WTC11 (cell line): Measurements from ENCODE around the gene PYGL.

Experiments
- CTCF ChIP-seq: fragments of 200-600 bp; IDR thresholded peaks from 2 replicates; pipeline ENCODE4 v1.8.0; 2022; ENCODE audit warnings: antibody characterized with exemption
- NR1H2 ChIP-seq: sonication (generic); formaldehyde crosslinking; IDR thresholded peaks from 2 replicates; pipeline ENCODE4 v1.9.0; 2021; ENCODE audit warnings: mild to moderate bottlenecking, moderate library complexity, missing genetic modification reagents
- SP1 ChIP-seq: sonication (generic); formaldehyde crosslinking; conservative IDR thresholded peaks from 2 replicates; pipeline ENCODE4 v1.8.1; 2022; ENCODE audit warnings: missing genetic modification reagents
- TEAD1 ChIP-seq: sonication (generic); formaldehyde crosslinking; IDR thresholded peaks from 2 replicates; pipeline ENCODE4 v1.8.0; 2022; ENCODE audit warnings: mild to moderate bottlenecking, missing genetic modification reagents
- ZBTB21 ChIP-seq: sonication (generic); formaldehyde crosslinking; IDR thresholded peaks from 2 replicates; pipeline ENCODE4 v1.8.1; 2023; ENCODE audit warnings: mild to moderate bottlenecking, missing genetic modification reagents, borderline replicate concordance
- ZMAT4 ChIP-seq: fragments of 250-450 bp; sonication (Bioruptor Pico); IDR thresholded peaks from 2 replicates; pipeline ENCODE4 v1.9.0; 2021; ENCODE audit warnings: mild to moderate bottlenecking
- ZNF512 ChIP-seq: sonication (generic); formaldehyde crosslinking; IDR thresholded peaks from 2 replicates; pipeline ENCODE4 v1.8.1; 2022; ENCODE audit warnings: missing genetic modification reagents, borderline replicate concordance
- TF ChIP-seq, protein P1 (sequence below): sonication (generic); formaldehyde crosslinking; IDR thresholded peaks from 2 replicates; pipeline ENCODE4 v1.8.1; 2023; ENCODE audit warnings: mild to moderate bottlenecking, missing genetic modification reagents, moderate library complexity

GRCh38 chr14:50859296-50859624 lies 85.0 kb downstream of the PYGL start:
- TF ChIP-seq ZNF512 (no peak), ZBTB21 (CRISPR knock-in tag) (no peak), CTCF (no peak), NR1H2 (CRISPR knock-in tag) (no peak), TEAD1 (CRISPR knock-in tag) (no peak), ZMAT4 (CRISPR knock-in tag) (no peak), SP1 (no peak)
- TF ChIP-seq, protein P1, sequence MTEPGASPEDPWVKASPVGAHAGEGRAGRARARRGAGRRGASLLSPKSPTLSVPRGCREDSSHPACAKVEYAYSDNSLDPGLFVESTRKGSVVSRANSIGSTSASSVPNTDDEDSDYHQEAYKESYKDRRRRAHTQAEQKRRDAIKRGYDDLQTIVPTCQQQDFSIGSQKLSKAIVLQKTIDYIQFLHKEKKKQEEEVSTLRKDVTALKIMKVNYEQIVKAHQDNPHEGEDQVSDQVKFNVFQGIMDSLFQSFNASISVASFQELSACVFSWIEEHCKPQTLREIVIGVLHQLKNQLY (CRISPR knock-in tag): no peak
